Endothelial cell of umbilical vein (primary cell): Measurements from ENCODE around the gene FAM131B. TPM values are rescaled to one million over a fixed set of nuclear protein-coding genes. Genes with fewer than 3 reads are reported as not detected.

Experiments
- BruUV-seq: library from RNA; stranded (reverse); fragments of 400-500 nt; replicated peaks from 2 replicates; lab custom pipeline; 2021; lab: Mats Ljungman, UMichigan
- CTCF ChIA-PET: fragments of 300-600, 350-600 bp; sonication (Branson Sonifier 250); formaldehyde crosslinking; loops from one replicate; lab custom pipeline; 2021; ENCODE audit warnings: antibody characterized with exemption, inconsistent platforms; lab: Charles Lee
- POLR2A ChIA-PET: fragments of 300-600, 350-600 bp; sonication (Branson Sonifier 250); formaldehyde crosslinking; loops from one replicate; lab custom pipeline; 2021; ENCODE audit warnings: antibody characterized with exemption, inconsistent platforms; lab: Charles Lee
- DNase-seq: peaks from one replicate; pipeline ENCODE4 v3.0.0-alpha.2; 2011; ENCODE audit warnings: low read depth, low spot score
- FAIRE-seq: peaks from 2 replicates; lab custom pipeline; 2011; peaks lifted over from hg19 to GRCh38; lab: Jason Lieb, UNC
- H2AFZ ChIP-seq: 2 replicates; pipeline ENCODE4 v1.6.0; 2012; ENCODE audit warnings: low read depth, low read length, control low read depth, inconsistent platforms
- H3K27ac ChIP-seq: 2 replicates; pipeline ENCODE4 v1.5.1; 2011; ENCODE audit warnings: low read depth, mild to moderate bottlenecking, control low read depth, low read length, moderate library complexity; ENCODE audit not compliant: insufficient read depth
- H3K27me3 ChIP-seq, 2 experiments: 2 replicates each; pipeline versions ENCODE4 v1.6.0 to v1.6.1; 2011; ENCODE audit warnings: low read length in 2 of 2, mixed read lengths in 1 of 2; ENCODE audit not compliant: control insufficient read depth in 2 of 2, insufficient read depth in 2 of 2
- H3K36me3 ChIP-seq, 2 experiments: 2 replicates in 1 of 2; 3 replicates in 1 of 2; pipeline ENCODE4 v1.5.1; 2011; ENCODE audit warnings: low read length in 2 of 2, mild to moderate bottlenecking in 1 of 2, moderate library complexity in 1 of 2; ENCODE audit not compliant: control insufficient read depth in 2 of 2, insufficient read depth in 2 of 2; ENCODE audit errors: extremely low read depth in 1 of 2
- H3K4me1 ChIP-seq: 3 replicates; pipeline ENCODE4 v1.5.1; 2011; ENCODE audit warnings: mild to moderate bottlenecking, low read length; ENCODE audit not compliant: control insufficient read depth, insufficient read depth; ENCODE audit errors: extremely low read depth
- H3K4me2 ChIP-seq: 2 replicates; pipeline ENCODE4 v1.6.1; 2011; ENCODE audit warnings: low read length, control low read depth, mixed read lengths; ENCODE audit not compliant: insufficient read depth
- H3K4me3 ChIP-seq, 3 experiments: fragments of 200-600 bp in 1 of 3; sonication (generic), shearing (Covaris generic) in 1 of 3; replicated peaks in 1 of 3; 2 replicates each; pipeline ENCODE4 v1.5.1; 2011 to 2016; ENCODE audit warnings: control low read depth in 3 of 3, low read length in 3 of 3, mild to moderate bottlenecking in 2 of 3, inconsistent platforms in 1 of 3, low read depth in 1 of 3, moderate library complexity in 1 of 3; ENCODE audit not compliant: insufficient read depth in 1 of 3
- H3K79me2 ChIP-seq: 2 replicates; pipeline ENCODE4 v1.6.0; 2012; ENCODE audit warnings: low read length, inconsistent platforms; ENCODE audit not compliant: control insufficient read depth, insufficient read depth
- H3K9ac ChIP-seq: replicated peaks from 2 replicates; pipeline ENCODE3; 2011; ENCODE audit warnings: low read length, control low read depth; ENCODE audit not compliant: insufficient read depth; ENCODE audit errors: extremely low read depth
- H3K9me1 ChIP-seq: replicated peaks from 3 replicates; pipeline ENCODE4 v1.6.0; 2011; ENCODE audit warnings: mild to moderate bottlenecking, low read length; ENCODE audit not compliant: control insufficient read depth, insufficient read depth; ENCODE audit errors: extremely low read depth
- H3K9me3 ChIP-seq: replicated peaks from 2 replicates; pipeline ENCODE4 v1.5.1; 2012; ENCODE audit warnings: low read length, inconsistent platforms; ENCODE audit not compliant: control insufficient read depth, insufficient read depth
- H4K20me1 ChIP-seq: replicated peaks from 2 replicates; pipeline ENCODE3; 2011; ENCODE audit warnings: mild to moderate bottlenecking, low read length; ENCODE audit not compliant: control insufficient read depth, insufficient read depth; ENCODE audit errors: extremely low read depth
- EZH2 ChIP-seq: IDR thresholded peaks from 2 replicates; pipeline ENCODE4 v1.6.1; 2012; ENCODE audit warnings: borderline replicate concordance, low read depth, mild to moderate bottlenecking, moderate library complexity, low read length, inconsistent platforms; ENCODE audit not compliant: severe bottlenecking
- FOS ChIP-seq: IDR thresholded peaks from 2 replicates; pipeline ENCODE4 v1.6.1; 2011; ENCODE audit warnings: mild to moderate bottlenecking, low read length, moderate library complexity, borderline replicate concordance; ENCODE audit not compliant: insufficient read depth
- GATA2 ChIP-seq: IDR thresholded peaks from 2 replicates; pipeline ENCODE4 v1.7.0; 2011; ENCODE audit warnings: low read depth, mild to moderate bottlenecking, moderate library complexity, mixed read lengths, low read length; ENCODE audit not compliant: insufficient read length, insufficient read depth
- JUN ChIP-seq: IDR thresholded peaks from 2 replicates; pipeline ENCODE4 v1.6.1; 2011; ENCODE audit warnings: borderline replicate concordance, low read depth; ENCODE audit not compliant: insufficient read length, insufficient read depth
- MYC ChIP-seq: IDR thresholded peaks from one replicate; pipeline ENCODE4 v1.6.1; 2011; ENCODE audit warnings: mild to moderate bottlenecking, low read depth, low read length
- POLR2A ChIP-seq: IDR thresholded peaks from 2 replicates; pipeline ENCODE4 v1.6.1; 2012; ENCODE audit warnings: low read depth, mild to moderate bottlenecking, control low read depth, low read length
- POLR2AphosphoS5 ChIP-seq: IDR thresholded peaks from 2 replicates; pipeline ENCODE4 v1.6.1; 2012; ENCODE audit warnings: low read depth, mild to moderate bottlenecking, control low read depth, low read length, moderate library complexity; ENCODE audit not compliant: insufficient read depth
- dilution Hi-C: fragments of 300-500 bp; cut with MboI; formaldehyde crosslinking; loops from one replicate; pipeline ENCODE4 v1.15.0; 2019; ENCODE audit warnings: low sequenced_read_pairs; ENCODE audit not compliant: extremely low pct_ligation_motif_present
- intact Hi-C: fragments of 100-400 bp; cut with micrococcal nuclease; formaldehyde crosslinking; loops from one replicate; pipeline ENCODE4 v1.10.0; 2022
- polyA plus RNA-seq, 4 experiments: library from polyadenylated mRNA; depleted of rRNA in 3 of 4; stranded (reverse) in 3 of 4; unstranded in 1 of 4; fragments of >200 nt; gene quantifications; 2 replicates each; pipeline versions ENCODE4 v1.2.1 to v1.2.3, GENCODE V29; 2011 to 2012; ENCODE audit warnings: missing spikeins in 1 of 4
- total RNA-seq: library from RNA; stranded (reverse); gene quantifications from 2 replicates; pipeline ENCODE4 v1.2.3, GENCODE V29; 2021
- TF ChIP-seq, protein P1 (sequence below), 2 donors: IDR thresholded peaks; 1 replicate in 1 of 2; 2 replicates in 1 of 2; pipeline ENCODE4 v1.5.1; 2011; ENCODE audit warnings: low read length in 2 of 2, mild to moderate bottlenecking in 2 of 2, moderate library complexity in 2 of 2, control low read depth in 1 of 2, inconsistent platforms in 1 of 2, low read depth in 1 of 2; ENCODE audit not compliant: insufficient read depth in 1 of 2; ENCODE audit errors: extremely low read depth in 1 of 2
- TF ChIP-seq, protein P2 (sequence below): IDR thresholded peaks from 2 replicates; pipeline ENCODE4 v1.6.1; 2011; ENCODE audit not compliant: insufficient read depth, insufficient read length

Gene FAM131B
- total and polyA plus RNA-seq, 2 donors (not counting 3 experiments of a cell fraction or from before 2014, with no cell fraction given): 1.6 to 1.8 TPM

DNA sequence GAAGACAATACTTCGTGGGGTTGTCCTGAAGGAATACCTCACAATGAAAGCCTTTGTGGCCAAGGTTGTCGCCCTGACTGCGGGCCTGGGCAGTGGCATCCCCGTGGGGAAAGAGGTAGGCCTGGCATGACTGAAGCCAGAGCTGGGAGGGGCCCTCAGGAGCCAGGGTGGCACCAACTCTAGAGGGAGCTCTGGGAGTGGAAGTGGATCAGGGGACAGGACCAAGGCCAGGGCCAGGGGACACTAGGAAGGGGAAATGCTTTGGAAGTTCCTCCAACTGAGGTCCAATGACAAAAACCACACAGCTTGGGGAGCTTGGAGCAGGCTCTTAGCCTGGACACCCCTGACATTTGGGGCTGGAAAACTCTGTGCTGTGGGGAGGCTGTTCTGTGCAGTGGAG is 40.8 kb downstream of the FAM131B start:
- H4K20me1 ChIP-seq: no peaks in the 10 kb centered on the region
- no peaks in the 10 kb centered on the region for H3K9me3 ChIP-seq
- H2AFZ ChIP-seq: no peak overlapping the region
- no TSS peak for BruUV-seq
- no peak overlapping the region for H3K4me3 ChIP-seq
- no peaks in the 10 kb centered on the region for H3K9me1 ChIP-seq
- H3K79me2 ChIP-seq: no peaks in the 10 kb centered on the region
- dilution Hi-C loops: no loop called here
- CTCF ChIA-PET: interaction anchor here (2.1 kb wide), 1 partner anchor 22 kb away, joined by 4 read pairs; no protein-coding TSS in a partner anchor
- DNase-seq (no peak), FAIRE-seq (no peak)
- H3K4me1 ChIP-seq: no peaks in the 10 kb centered on the region
- POLR2A ChIA-PET: no interaction called here
- H3K27me3 ChIP-seq: no peaks in the 10 kb centered on the region
- H3K9ac ChIP-seq: no peak overlapping the region
- no peaks in the 10 kb centered on the region for H3K36me3 ChIP-seq
- no peak overlapping the region for H3K27ac ChIP-seq
- TF ChIP-seq, protein P1, sequence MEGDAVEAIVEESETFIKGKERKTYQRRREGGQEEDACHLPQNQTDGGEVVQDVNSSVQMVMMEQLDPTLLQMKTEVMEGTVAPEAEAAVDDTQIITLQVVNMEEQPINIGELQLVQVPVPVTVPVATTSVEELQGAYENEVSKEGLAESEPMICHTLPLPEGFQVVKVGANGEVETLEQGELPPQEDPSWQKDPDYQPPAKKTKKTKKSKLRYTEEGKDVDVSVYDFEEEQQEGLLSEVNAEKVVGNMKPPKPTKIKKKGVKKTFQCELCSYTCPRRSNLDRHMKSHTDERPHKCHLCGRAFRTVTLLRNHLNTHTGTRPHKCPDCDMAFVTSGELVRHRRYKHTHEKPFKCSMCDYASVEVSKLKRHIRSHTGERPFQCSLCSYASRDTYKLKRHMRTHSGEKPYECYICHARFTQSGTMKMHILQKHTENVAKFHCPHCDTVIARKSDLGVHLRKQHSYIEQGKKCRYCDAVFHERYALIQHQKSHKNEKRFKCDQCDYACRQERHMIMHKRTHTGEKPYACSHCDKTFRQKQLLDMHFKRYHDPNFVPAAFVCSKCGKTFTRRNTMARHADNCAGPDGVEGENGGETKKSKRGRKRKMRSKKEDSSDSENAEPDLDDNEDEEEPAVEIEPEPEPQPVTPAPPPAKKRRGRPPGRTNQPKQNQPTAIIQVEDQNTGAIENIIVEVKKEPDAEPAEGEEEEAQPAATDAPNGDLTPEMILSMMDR (IDR thresholded peaks at IDR 0.05; ENCODE audit: extremely low read depth in 1 of 2, insufficient read depth in 1 of 2, low read depth in 1 of 2, low read length in 2 of 2): peak in 1 of 2 donors; percentile 3
- TF ChIP-seq GATA2: no peak
- H3K4me2 ChIP-seq: no peak overlapping the region
- intact Hi-C loops: no loop called here

DNA sequence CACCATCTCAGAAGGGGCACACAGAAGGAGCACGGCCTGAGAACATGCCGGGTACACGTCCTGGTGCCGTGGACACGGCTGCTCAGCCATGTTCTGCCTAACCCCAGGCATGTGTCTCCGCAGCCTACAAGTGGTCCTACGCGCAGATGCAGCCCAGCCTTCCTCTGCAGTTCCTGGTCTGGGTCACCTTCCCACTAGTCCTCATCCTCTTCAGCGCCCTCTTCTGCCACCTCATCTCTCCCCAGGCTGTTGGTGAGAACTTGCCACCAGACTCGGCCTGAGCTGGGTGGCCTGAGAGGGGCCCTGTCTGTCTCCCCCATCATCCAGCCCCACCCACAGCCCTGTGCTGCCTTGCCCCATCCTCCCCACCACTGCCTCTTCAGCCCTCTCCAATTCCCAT is 41.3 kb downstream of the FAM131B start:
- Histone ChIP-seq H3K9me1 (no peaks in the 10 kb centered on the region), H3K4me3 (no peak overlapping the region), H2AFZ (no peak overlapping the region), H3K27me3 (no peaks in the 10 kb centered on the region), H4K20me1 (no peaks in the 10 kb centered on the region), H3K27ac (no peak overlapping the region), H3K79me2 (no peaks in the 10 kb centered on the region), H3K36me3 (no peaks in the 10 kb centered on the region), H3K4me1 (no peaks in the 10 kb centered on the region), H3K9me3 (no peaks in the 10 kb centered on the region), H3K9ac (no peak overlapping the region), H3K4me2 (no peak overlapping the region)
- no peak for FAIRE-seq
- BruUV-seq: no TSS peak
- no peak for DNase-seq
- TF ChIP-seq JUN (no peak), EZH2 (no peak), GATA2 (no peak), FOS (no peak), POLR2A (no peak), MYC (no peak), POLR2AphosphoS5 (no peak)
- TF ChIP-seq, protein P2, sequence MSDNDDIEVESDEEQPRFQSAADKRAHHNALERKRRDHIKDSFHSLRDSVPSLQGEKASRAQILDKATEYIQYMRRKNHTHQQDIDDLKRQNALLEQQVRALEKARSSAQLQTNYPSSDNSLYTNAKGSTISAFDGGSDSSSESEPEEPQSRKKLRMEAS: no peak
- TF ChIP-seq, protein P1 (IDR thresholded peaks at IDR 0.05; ENCODE audit: extremely low read depth in 1 of 2, insufficient read depth in 1 of 2, low read depth in 1 of 2, low read length in 2 of 2): no peak
- ChIA-PET POLR2A (no interaction called here), CTCF (interaction anchor here (2.1 kb wide), 1 partner anchor 22 kb away, joined by 4 read pairs; no protein-coding TSS in a partner anchor)
- intact Hi-C loops (no loop called here), dilution Hi-C loops (no loop called here)
